Activated T-helper 17 cell treated with anti-CD3 and anti-CD28 coated beads, Interleukin-2, amount 50 U/mL, for 72 hours (primary cell): ENCODE results near the gene DNAH3. TPM values are rescaled to one million over a fixed set of nuclear protein-coding genes. Genes with fewer than 3 reads are reported as not detected.

Source experiments
- ATAC-seq: fragments of 150-1000 bp; cut with Tn5 transposase; replicated peaks from 2 replicates; pipeline ENCODE4 v1.10.0; 2021; ENCODE audit warnings: mild to moderate bottlenecking, moderate library complexity
- H3K27ac Mint-ChIP-seq: one replicate; pipeline ENCODE4 v1.8.0; 2022; ENCODE audit warnings: mixed read lengths
- H3K27me3 Mint-ChIP-seq: one replicate; pipeline ENCODE4 v1.8.0; 2022; ENCODE audit warnings: mixed read lengths
- H3K36me3 Mint-ChIP-seq: one replicate; pipeline ENCODE4 v1.8.0; 2022; ENCODE audit warnings: low read depth, mild to moderate bottlenecking, mixed read lengths
- H3K4me1 Mint-ChIP-seq: one replicate; pipeline ENCODE4 v1.8.0; 2022; ENCODE audit warnings: mixed read lengths
- H3K4me3 Mint-ChIP-seq: one replicate; pipeline ENCODE4 v1.8.0; 2022; ENCODE audit warnings: mild to moderate bottlenecking, mixed read lengths
- H3K9me3 Mint-ChIP-seq: one replicate; pipeline ENCODE4 v1.8.0; 2022; ENCODE audit warnings: mixed read lengths
- total RNA-seq, 2 donors: library from RNA; stranded (reverse); gene quantifications; one replicate each; pipeline ENCODE4 v1.2.3, GENCODE V29; 2022

DNAH3 gene
- total RNA-seq, 2 donors from 2014 or later, result 0.11 TPM

- Mint-ChIP-seq H3K4me1 (peaks cover 11% of the 10 kb centered on the region), H3K27ac (no peak overlapping the region), H3K36me3 (peaks cover 49% of the 10 kb centered on the region), H3K9me3 (no peaks in the 10 kb centered on the region), H3K27me3 (no peaks in the 10 kb centered on the region), H3K4me3 (no peak overlapping the region)
- no peak for ATAC-seq
These were observed 264.3 kb downstream of the DNAH3 start for GRCh38 chr16:20886320-20886719.

GRCh38 chr16:20884240-20884556 lies 266.4 kb downstream of the DNAH3 start:
- peaks cover 38% of the 10 kb centered on the region for H3K36me3 Mint-ChIP-seq
- peak overlapping the region; percentile 43 for H3K27ac Mint-ChIP-seq
- H3K4me3 Mint-ChIP-seq, result peak overlapping the region; percentile 32
- peaks cover 21% of the 10 kb centered on the region for H3K4me1 Mint-ChIP-seq
- H3K27me3 Mint-ChIP-seq, result no peaks in the 10 kb centered on the region
- H3K9me3 Mint-ChIP-seq, result no peaks in the 10 kb centered on the region
- peak; percentile 83 for ATAC-seq

GRCh38 chr16:20883554-20884239 lies 266.9 kb downstream of the DNAH3 start:
- H3K4me1 Mint-ChIP-seq, result peaks cover 23% of the 10 kb centered on the region
- H3K27ac Mint-ChIP-seq, result peak overlapping the region; percentile 43
- no peaks in the 10 kb centered on the region for H3K27me3 Mint-ChIP-seq
- ATAC-seq, result peak; percentile 20
- H3K4me3 Mint-ChIP-seq, result peak overlapping the region; percentile 32
- H3K9me3 Mint-ChIP-seq, result no peaks in the 10 kb centered on the region
- H3K36me3 Mint-ChIP-seq, result peaks cover 43% of the 10 kb centered on the region

Other genes starting within 250 kb of the DNAH3 start
- 10 to 100 TPM; 13.3 to 15.8 TPM for gene LDAF1, start 7.8 kb upstream of the DNAH3 start, total RNA-seq
- not detected for gene ZP2, start 60.7 kb upstream of the DNAH3 start, total RNA-seq
- gene ANKS4B, start 82.9 kb upstream of the DNAH3 start, total RNA-seq, result not detected
- not detected for gene CRYM, start 127.4 kb upstream of the DNAH3 start, total RNA-seq